Left forelimb (tissue), 1 donor: ENCODE data around the gene ZNF418.
"Not testable (repeated sequence)": the region's sequence is repeated elsewhere in the genome, so short reads cannot be mapped to it uniquely, and the experiment has no call there.

ENCODE experiments used
- DNase-seq: peaks from one replicate; pipeline ENCODE4 v3.0.0-alpha.2; 2018; ENCODE audit warnings: low spot score

Gene ZNF418

DNA sequence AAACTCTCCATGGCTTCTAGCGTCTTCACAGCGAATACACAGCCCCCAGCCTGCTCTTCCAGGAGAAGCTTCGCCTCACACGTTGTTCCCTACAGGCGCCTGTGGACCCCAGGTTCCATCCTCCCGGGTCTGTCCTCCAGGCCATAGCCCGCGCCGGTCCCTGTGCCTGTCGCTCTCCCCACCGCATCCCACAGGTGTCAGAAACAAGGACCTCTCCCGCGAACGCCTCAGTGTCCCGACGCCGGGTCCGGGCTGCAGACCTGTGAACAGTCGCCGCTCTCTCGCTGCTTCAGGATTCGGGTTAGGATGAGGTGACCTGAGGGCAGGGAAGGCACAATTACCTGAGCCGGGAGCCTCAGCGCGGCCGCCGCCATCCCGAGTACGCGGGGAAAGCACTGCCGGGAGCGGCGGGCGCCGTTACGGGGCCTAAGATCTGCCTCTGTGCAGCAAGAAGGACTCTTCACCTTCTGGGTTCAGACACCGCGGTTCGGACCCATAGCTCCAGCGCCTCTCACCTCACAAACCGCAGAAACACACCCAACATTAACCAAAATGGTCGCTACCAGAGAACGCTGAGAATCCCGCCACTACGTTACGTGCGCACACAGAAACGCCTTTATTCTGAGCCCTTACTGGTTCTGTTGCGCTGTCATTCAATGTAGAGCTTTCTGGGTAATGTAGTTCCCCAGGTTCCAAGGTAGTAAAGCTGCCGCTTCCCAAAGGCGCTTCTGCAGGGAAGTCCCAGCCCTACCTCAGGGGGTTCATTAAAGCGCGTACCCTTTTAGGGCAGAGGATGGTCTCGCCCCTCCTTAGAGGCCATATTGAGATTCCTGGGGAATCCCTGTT is at the start of gene ZNF418:
TSS of gene ZNF418 (minus strand) at position 583 of the 846 bp plus-strand sequence. CDS start 1,580 bp downstream, outside the sequence.
- DNase-seq = peak; percentile 77

- DNase-seq = no peak
Observed at GRCh38 chr19:57978586-57979289, 43.5 kb upstream of the ZNF418 start.

DNA sequence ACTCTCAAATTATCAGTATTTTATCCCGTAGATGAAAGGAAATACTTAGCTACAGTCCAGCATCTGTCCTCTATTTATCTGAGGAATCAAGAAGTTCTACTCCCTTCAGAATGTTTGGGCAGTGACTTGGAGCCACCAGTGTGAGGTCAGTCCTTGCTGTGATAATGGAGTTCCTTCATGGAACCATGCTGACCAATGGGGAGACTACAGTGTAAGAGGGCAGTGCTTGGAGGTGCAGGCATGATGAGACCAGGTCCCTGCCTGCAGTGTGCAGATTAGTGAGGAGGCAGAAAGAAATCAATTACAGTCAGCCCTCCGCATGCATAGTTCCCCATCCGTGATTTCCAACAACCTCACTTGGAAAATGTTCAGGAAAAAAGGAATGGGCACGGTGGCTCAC is 39.2 kb upstream of the ZNF418 start, which contains the start of gene C19orf18:
TSS of gene C19orf18 (minus strand) at position 101 of the 400 bp plus-strand sequence. CDS start 102 bp downstream, outside the sequence.
- no peak for DNase-seq

DNA sequence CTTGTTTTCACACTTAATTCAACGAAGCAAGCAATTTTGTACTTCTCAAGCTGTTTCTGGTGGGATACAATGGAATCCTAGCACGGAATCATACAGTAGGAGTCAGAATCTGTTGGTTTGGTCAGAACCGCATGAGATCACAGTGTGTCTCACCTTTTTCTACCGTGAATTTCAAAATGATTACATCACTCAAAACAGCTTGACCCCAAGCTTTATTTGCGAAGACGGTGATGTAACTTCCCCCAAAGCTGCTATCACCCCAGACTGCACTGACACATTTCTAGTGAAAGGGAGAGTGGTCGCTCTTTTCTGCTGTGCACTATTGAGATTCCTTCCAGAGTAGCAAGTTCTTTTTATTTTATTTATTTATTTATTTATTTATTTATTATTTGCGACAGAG is 29.6 kb upstream of the ZNF418 start:
- DNase-seq = no peak

GRCh38 chr19:57961785-57962184 is 26.6 kb upstream of the ZNF418 start:
- no peak for DNase-seq

DNA sequence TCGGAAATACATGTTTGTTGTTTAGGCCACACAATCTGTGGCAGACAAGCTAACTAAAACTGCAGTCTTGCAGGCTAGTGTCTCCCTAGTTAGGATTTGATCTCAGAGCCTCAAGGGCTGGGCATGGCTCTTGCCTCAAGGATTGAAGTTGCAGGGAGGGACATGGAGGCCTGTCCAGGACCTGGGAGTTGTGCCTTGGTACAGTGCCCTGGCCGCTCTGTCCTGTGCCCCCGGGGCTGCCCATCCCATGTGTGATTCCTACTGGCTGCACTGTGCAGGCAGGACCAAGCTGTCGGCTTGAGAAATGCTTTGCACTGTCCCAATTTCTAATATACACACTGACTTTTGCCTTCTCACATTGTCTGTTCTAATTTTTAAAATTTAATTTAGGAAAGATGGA is 19.8 kb upstream of the ZNF418 start:
- DNase-seq = no peak

DNA sequence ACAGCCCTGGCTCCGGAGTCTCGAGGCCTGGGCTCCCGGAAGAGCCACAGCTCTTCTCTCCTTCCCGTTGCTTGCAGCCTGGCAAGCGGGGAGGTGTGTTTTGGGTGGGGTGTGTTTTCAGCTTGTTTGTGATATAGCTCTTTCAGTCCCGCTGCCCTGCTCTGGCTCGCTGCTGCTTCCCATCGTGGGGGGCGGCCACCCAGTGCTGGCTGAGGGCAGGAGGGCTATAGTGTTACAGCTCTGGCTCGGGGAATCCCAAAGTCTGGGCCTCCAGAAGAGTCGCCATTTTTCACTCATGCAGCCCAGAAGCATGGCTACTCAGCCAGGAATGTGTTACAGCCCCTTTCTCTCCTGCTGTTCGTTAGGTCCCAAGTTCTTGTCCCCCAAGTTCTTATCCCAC is 14.5 kb upstream of the ZNF418 start:
- no peak for DNase-seq

DNA sequence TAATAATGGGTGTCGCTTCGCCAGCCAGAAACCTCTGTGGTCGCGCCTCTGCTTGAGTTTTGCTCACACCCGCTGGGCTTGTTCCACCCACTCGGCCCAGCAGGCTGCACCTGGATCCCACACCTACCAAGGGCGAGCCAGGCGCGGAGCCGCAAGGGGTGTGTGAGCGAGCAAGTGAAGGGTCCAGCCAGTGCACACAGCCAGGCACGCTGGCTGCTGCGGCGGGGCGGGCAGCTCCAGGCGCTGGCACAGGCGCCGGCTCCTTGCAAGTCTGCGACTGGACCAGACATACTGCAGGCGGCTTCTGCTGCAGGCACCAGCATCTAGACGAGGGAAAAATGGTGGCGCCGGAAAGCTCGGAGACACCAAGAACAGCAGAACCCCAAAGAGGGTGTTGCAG is 14.1 kb upstream of the ZNF418 start:
- no peak for DNase-seq

GRCh38 chr19:57947419-57948134 is 12.4 kb upstream of the ZNF418 start, which contains the start of gene ZNF256:
Gene ZNF256 (minus strand): TSS chr19:57947706. CDS start chr19:57947474, 232 bp downstream.
- DNase-seq = peak; percentile 96

DNA sequence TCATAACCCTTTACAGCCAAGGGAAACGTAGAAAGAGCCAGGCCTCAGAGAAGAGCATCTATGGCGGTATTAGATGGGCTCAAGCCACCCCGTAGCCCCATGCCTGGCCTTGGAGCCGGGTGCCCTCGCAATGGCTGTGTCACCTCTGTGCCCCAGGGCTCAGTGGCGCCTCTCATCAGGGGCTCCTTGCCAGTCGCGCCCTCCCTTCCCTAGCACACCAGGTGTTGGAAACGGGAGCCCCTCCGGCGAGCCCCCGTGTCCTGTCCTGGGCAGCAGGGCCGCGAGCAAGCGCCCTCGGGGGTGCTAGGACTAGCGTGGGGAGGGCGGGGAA is 11.9 kb upstream of the ZNF418 start:
- DNase-seq = no peak

DNA sequence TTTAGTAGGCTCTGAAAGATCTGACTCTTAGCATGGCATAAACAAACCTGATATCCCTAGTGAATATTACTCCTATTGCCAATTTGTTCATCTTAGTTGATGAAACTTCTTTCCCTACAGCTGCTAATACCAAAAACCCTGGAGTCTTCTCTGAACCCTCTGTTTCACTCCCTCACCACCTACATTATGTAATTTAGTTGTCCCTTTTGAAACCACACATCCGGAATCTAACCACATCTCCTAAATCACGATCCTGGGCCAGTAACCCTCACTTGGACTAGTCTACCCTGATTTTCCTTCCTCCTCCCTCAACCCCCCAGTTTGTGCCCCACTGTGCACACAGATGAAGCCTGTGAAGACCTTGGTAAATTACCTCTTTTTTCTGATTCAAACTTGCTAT is 11.1 kb upstream of the ZNF418 start:
- no peak for DNase-seq

DNA sequence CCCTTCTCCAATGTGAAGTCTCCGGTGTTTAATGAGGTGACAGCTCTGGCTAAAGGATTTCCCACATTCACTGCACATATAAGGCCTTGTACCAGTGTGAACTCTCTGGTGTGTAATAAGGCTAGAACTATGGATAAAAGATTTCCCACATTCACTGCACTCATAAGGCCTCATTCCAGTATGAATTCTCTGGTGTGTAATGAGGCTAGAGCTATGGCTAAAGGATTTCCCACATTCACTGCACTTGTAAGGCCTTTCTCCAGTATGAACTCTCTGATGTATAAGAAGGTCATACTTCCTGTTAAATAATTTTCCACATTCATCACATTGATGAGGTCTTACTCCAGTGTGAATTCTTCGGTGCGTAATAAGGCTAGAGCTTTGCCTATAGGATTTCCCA is 6.4 kb upstream of the ZNF418 start:
- DNase-seq = no peak

- DNase-seq = no peak
Observed at GRCh38 chr19:57935731-57936130, 529 bp upstream of the ZNF418 start.

GRCh38 chr19:57927587-57927986 is 7.6 kb downstream of the ZNF418 start:
- no peak for DNase-seq

DNA sequence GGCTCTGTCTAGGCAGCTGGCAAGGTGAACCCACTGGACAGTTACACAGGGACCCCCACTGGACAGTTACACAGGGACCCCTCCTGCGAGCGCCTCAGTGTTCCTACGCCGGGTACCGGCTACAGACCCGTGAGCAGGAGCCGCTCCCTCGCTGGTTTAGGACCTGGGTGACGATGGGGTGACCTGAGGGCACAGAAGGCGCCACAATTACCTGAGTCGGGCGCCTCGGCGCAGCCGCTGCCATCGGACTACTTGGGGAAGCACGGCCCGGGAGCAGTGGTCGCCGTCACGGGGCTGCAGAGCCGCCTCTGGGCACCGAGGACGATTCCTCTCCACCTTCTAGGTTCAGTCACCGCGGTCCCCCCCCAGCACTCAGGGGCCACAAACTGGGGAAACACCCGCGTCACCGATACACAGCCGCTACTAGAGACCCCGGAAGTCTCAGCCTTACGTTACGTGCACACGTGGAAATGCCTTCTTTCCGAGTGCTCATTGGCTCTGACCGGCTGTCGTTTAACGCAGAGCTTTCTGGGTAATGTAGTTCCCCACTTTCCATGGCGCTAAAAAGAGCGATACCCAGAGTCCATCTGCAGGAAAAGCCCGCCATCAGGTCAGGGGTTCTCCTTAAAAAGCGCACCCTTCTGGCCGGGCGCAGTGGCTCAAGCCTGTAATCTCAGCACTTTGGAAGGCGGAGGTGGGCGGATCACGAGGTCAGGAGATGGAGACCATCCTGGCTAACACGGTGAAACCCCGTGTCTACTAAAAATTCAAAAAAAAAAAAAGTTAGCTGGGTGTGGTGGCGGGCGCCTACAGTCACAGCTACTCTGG is 18.8 kb downstream of the ZNF418 start, which contains the start of gene ZNF417:
TSS of gene ZNF417 (minus strand) at position 425 of the 828 bp plus-strand sequence. CDS start at position 244, 181 bp downstream.
- DNase-seq = peak; percentile 88

DNA sequence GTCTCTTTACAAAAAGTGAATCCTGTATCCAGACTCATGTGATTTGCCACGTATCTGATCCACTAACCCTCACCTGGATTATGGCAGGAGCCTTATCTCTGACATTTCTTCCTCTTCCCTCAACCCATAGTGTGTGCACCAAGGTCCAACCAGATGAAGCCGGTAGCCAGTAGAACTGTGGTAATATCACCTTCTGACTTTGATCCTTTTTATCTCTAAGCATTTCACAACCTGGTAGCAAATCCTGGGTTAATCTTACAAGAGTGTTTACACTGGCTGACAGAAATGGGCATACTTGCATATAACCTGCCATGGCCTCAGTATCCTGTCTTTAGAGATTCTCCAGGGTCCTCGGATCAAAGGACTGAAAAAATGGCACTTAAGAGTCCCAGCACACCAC is 20.7 kb downstream of the ZNF418 start:
- no peak for DNase-seq

DNA sequence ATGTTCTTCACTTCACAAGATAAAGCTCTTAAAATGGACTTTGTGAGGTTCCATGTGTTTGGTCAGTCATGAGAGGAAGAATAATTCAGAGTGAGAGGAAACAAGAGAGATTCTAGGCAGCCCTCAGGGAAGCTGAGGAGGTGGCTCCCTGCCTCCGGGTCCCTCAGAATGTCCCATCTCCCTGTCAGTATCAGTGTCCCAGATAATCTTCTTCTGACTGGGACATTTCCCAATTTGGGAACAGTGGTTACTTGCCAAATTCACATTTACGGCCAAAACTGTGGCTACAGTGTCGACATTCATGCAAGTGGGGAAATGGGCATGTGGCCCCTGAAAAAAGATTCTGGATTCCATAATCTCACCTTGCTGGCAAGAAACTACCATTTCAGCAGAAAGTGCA is 27.8 kb downstream of the ZNF418 start:
- DNase-seq = no peak

DNA sequence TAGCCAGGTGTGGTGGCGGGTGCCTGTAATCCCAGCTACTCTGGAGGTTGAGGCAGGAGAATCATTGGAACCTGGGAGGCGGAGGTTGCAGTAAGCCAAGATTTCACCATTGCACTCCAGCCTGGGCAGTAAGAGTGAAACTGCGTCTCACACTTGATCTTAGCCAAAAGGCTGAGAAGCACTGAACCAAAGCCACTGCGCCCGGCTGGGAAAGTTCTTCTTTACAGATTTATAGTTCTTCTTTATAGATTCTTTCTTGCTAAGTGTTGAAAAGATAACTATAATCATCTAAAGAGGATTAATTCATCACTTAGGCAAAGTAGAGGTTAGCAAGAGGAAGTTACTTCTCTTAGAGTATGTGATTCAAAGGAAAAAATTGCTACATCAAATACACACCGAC is 29.9 kb downstream of the ZNF418 start:
- no peak for DNase-seq

DNA sequence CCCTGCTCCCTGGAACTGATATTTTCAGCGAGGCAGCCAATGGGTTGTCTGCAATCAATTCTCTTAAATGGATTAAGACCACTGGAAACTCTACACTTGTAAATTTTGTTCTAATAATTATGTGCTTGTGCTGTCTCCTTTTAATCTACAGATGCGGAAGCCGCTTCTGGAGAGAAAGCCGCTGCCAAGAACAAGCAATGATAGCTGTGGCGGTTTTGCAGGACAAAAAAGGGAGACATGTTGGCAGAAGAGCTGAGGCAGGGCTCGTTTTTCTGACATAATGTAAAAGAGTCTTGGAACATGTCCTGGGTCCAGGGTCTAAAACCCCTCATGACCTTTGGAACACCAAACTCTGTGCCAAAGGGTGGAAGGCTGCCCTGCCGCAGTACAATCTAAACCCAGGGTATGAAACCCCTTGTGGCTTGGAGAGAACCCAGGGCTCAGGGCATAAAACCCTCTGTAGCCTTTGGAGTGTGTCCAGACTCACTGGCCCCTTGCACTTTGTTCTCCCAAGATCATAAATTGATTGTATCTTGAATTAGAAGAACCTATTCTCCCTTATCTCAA is 31.5 kb downstream of the ZNF418 start:
- no peak for DNase-seq

- no peak for DNase-seq
Observed at GRCh38 chr19:57900311-57900710, 34.9 kb downstream of the ZNF418 start.

DNA sequence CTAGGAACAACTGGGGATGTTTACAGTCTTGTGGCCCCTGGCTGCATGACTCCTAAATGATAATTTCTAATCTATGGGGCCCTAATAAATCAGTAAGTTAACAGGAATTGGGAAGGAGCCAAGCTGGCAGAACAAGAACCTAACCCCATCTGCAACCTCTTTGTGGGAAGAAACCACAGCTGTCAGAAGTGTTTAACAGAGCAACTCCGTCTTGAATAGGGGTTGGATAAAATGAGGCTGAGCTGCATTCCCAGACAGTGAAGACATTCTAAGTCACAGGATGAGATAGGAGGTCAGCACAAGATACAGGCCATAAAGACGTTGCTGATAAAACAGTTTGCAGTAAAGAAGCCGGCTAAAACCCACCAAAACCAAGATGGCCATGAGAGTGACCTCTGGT is 44.5 kb downstream of the ZNF418 start:
- not testable (repeated sequence) for DNase-seq
